NCI-H82 treated with DMSO at 0.1 percent for 48 hours (cell line): ENCODE results near the gene SELENOS.

Experiments used
- DNase-seq: peaks from one replicate; lab custom pipeline; 2025; ENCODE audit not compliant: unreplicated experiment; lab: John Stamatoyannopoulos, UW

The SELENOS gene

GRCh38 chr15:101277038-101277822 is at the start of gene SELENOS:
Gene SELENOS (minus strand): TSS chr15:101277485. CDS start chr15:101277417, 68 bp downstream.
- DNase-seq, result peak; percentile 55

- no peak for DNase-seq
Observed at GRCh38 chr15:101326462-101327146, 49.3 kb upstream of the SELENOS start.

GRCh38 chr15:101326026-101326315 is 48.7 kb upstream of the SELENOS start:
- DNase-seq, result no peak

GRCh38 chr15:101325263-101326025 is 48.2 kb upstream of the SELENOS start:
- DNase-seq, result no peak

GRCh38 chr15:101324524-101325177 is 47.4 kb upstream of the SELENOS start:
- DNase-seq, result no peak

- no peak for DNase-seq
Observed at GRCh38 chr15:101323793-101324523, 46.7 kb upstream of the SELENOS start.

- no peak for DNase-seq
Observed at GRCh38 chr15:101322854-101323477, 45.7 kb upstream of the SELENOS start.

GRCh38 chr15:101322016-101322695 is 44.9 kb upstream of the SELENOS start:
- no peak for DNase-seq

- peak; percentile 43 for DNase-seq
Observed at GRCh38 chr15:101320501-101321052, 43.3 kb upstream of the SELENOS start.

- DNase-seq, result no peak
Observed at GRCh38 chr15:101318839-101319238, 41.6 kb upstream of the SELENOS start.

- no peak for DNase-seq
Observed at GRCh38 chr15:101318147-101318819, 41.0 kb upstream of the SELENOS start.

- DNase-seq, result no peak
Observed at GRCh38 chr15:101317336-101317872, 40.1 kb upstream of the SELENOS start.

- no peak for DNase-seq
Observed at GRCh38 chr15:101316529-101316928, 39.2 kb upstream of the SELENOS start.

GRCh38 chr15:101315736-101316135 is 38.5 kb upstream of the SELENOS start:
- DNase-seq, result no peak

- DNase-seq, result no peak
Observed at GRCh38 chr15:101314336-101315125, 37.2 kb upstream of the SELENOS start.

GRCh38 chr15:101313041-101313761 is 35.9 kb upstream of the SELENOS start:
- no peak for DNase-seq

GRCh38 chr15:101310508-101310907 is 33.2 kb upstream of the SELENOS start:
- DNase-seq, result no peak
